Sciatic nerve (tissue), 1 donor: Measurements from ENCODE around the gene PRIMA1. TPM values are rescaled to one million over a fixed set of nuclear protein-coding genes. Genes with fewer than 3 reads are reported as not detected.

Experiments
- total RNA-seq: library from RNA; stranded (reverse); fragmentation: NEBNext Ultra II Directional; extraction: Animal tissue kit (Norgen Biotek cat#: 25700); gene quantifications from one replicate; pipeline ENCODE4 v1.2.1, GENCODE V29; 2021
- donor health status: DM: no; HTN: no; CAD: no.

Gene PRIMA1
- total RNA-seq, 1 donor from 2014 or later, result 73.3 TPM

Other genes with a start within 250 kb of the PRIMA1 start
- not detected for gene FAM181A, start 138.9 kb upstream of the PRIMA1 start, total RNA-seq
- 1.4 TPM for gene ASB2, start 188.1 kb upstream of the PRIMA1 start, total RNA-seq
- not detected for gene CCDC197, start 208.8 kb upstream of the PRIMA1 start, total RNA-seq
- 0.80 TPM for gene OTUB2, start 237.9 kb upstream of the PRIMA1 start, total RNA-seq